ENCODE measurements around the gene EMILIN2.
A peak's percentile ranks its signal among the peaks of the same experiment; 100 is the strongest.

The EMILIN2 gene

DNA sequence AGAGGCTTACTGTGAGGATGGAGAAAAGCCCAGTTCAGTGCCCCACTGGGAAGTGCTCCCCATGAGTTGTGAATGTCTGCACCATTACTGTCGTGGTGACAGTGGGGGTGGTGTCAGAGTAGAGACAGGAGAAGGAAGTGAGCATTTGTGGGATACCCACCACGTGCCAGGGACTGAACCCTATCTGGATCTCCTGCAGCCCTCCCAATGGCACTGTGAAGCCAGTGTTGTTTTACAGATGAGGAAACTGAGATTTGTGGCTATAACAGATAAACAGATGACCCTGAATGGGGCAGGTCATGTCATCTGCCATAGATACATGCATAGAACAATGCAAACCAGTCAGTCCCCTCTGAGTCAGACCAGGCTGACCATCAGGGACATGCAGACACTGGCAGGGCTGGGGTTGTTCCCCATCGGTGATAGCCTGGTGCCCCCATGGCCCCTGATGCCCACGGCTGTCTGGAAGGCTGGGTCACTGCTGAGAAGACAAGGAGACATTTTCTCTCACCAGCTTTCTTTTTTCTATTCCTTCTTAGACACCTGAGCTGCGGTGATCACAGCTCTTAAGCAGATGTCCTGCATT is 60.8 kb downstream of the EMILIN2 start:
- Histone ChIP-seq H3K4me3 (ENCODE audit: low read depth, low read length, poor library complexity, severe bottlenecking) (peak overlapping the region; percentile 61), H3K4me1 (ENCODE audit: insufficient read depth, low read length, severe bottlenecking) (peaks cover 12% of the 10 kb centered on the region), H3F3A (ENCODE audit: insufficient read depth, low read length) (no peaks in the 10 kb centered on the region), H3K27me3 (ENCODE audit: insufficient read depth, low read length) (no peaks in the 10 kb centered on the region), H3K4me2 (ENCODE audit: low read length) (peak overlapping the region; percentile 70), H4K20me1 (ENCODE audit: insufficient read depth, low read length) (no peaks in the 10 kb centered on the region), H3K9ac (ENCODE audit: low read length) (peak overlapping the region; percentile 59; the same call in 1 of the 2 replicates), H3K27ac (ENCODE audit: low read depth, low read length, poor library complexity, severe bottlenecking) (no peak overlapping the region), H3K9me2 (ENCODE audit: low read depth, low read length) (no peaks in the 10 kb centered on the region), H3K36me3 (ENCODE audit: insufficient read depth, low read length) (no peaks in the 10 kb centered on the region), H2AFZ (ENCODE audit: low read length) (no peak overlapping the region), H3K79me2 (ENCODE audit: insufficient read depth, low read length) (no peaks in the 10 kb centered on the region), H3K9me3 (ENCODE audit: low read length) (no peaks in the 10 kb centered on the region)
- TF ChIP-seq CTCF (IDR thresholded peaks at IDR 0.05; ENCODE audit: low read length) = no peak
- TF ChIP-seq EZH2 (IDR thresholded peaks at IDR 0.05; ENCODE audit: borderline replicate concordance, low read length) = no peak

DNA sequence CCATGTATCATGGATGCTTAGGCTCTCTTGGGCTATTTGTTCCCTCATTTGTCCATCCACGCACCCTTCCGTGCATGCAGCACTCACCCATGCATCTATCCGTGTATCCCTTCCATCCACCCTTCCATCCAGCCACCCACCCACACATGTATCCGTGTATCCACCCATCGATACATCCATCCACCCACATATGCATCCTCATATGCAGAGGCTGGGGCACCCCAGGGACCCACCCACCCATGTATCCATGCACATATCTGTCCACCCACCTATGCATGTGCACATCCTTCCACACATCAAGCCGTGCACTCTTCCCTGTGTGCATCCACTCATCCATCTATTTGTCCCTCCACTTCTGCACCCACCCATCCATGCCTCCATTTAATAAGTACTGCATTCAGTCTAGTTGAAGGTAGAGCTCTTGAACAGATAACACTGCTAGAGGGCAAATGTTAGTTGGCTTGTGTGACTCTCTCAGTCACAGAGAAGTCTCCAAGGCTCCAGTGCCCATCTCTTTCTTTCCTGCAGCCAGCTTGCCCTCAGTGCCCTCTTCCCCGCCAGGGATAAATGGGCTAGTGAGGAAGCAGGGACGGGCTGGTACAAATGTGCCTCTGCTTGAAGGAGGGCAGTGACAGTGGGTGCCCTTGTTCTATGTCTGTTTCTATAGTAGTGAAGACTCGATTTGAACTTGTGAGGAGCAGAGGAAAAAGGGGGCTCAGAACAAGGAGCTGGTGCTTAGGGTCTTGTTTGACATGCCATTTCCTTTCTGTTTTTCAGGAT is 61.5 kb downstream of the EMILIN2 start:
- Histone ChIP-seq H3K4me2 (ENCODE audit: low read length) (no peak overlapping the region), H3K79me2 (ENCODE audit: insufficient read depth, low read length) (no peaks in the 10 kb centered on the region)

DNA sequence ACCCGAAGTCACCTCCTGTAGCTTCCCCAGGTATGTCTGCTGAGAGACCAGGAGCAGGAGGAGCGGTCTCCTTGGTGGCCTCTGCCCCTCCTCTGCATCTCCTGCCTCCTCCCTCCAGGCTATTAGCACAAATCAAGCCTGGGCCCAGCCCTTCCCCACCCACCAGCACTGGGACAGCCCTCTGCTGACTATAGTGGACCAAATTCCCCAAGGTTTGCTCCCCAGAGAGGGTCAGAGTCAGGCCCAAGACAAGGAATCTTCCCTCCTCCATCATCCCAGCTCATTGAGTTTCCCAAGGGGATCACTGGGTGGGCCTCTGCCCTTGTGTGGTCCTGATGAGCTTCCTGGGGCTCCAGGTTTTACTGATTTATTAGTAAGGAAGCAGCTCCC is 62.1 kb downstream of the EMILIN2 start:
- no peak overlapping the region for H3K27ac ChIP-seq (ENCODE audit: low read depth, low read length, poor library complexity, severe bottlenecking)
- H3K4me3 ChIP-seq (ENCODE audit: low read depth, low read length, poor library complexity, severe bottlenecking) = no peak overlapping the region
- H3K9me3 ChIP-seq (ENCODE audit: low read length) = no peaks in the 10 kb centered on the region
- no peaks in the 10 kb centered on the region for H3K9me2 ChIP-seq (ENCODE audit: low read depth, low read length)
- no peaks in the 10 kb centered on the region for H3K79me2 ChIP-seq (ENCODE audit: insufficient read depth, low read length)
- peaks cover 12% of the 10 kb centered on the region for H3K4me1 ChIP-seq (ENCODE audit: insufficient read depth, low read length, severe bottlenecking)
- no peaks in the 10 kb centered on the region for H3K36me3 ChIP-seq (ENCODE audit: insufficient read depth, low read length)
- no peaks in the 10 kb centered on the region for H4K20me1 ChIP-seq (ENCODE audit: insufficient read depth, low read length)
- no peaks in the 10 kb centered on the region for H3K27me3 ChIP-seq (ENCODE audit: insufficient read depth, low read length)
- no peak overlapping the region for H2AFZ ChIP-seq (ENCODE audit: low read length)
- no peak for TF ChIP-seq EZH2 (IDR thresholded peaks at IDR 0.05; ENCODE audit: borderline replicate concordance, low read length)
- TF ChIP-seq CTCF (IDR thresholded peaks at IDR 0.05; ENCODE audit: low read length) = no peak
- H3K4me2 ChIP-seq (ENCODE audit: low read length) = no peak overlapping the region
- H3F3A ChIP-seq (ENCODE audit: insufficient read depth, low read length) = no peaks in the 10 kb centered on the region
- no peak overlapping the region for H3K9ac ChIP-seq (ENCODE audit: low read length)

More for the DNA sequence above, 61.5 kb downstream of the EMILIN2 start:
- Histone ChIP-seq H3K36me3 (ENCODE audit: insufficient read depth, low read length) (no peaks in the 10 kb centered on the region), H3K9me3 (ENCODE audit: low read length) (no peaks in the 10 kb centered on the region), H3K27me3 (ENCODE audit: insufficient read depth, low read length) (no peaks in the 10 kb centered on the region), H3K9me2 (ENCODE audit: low read depth, low read length) (no peaks in the 10 kb centered on the region), H4K20me1 (ENCODE audit: insufficient read depth, low read length) (no peaks in the 10 kb centered on the region), H3K4me3 (ENCODE audit: low read depth, low read length, poor library complexity, severe bottlenecking) (no peak overlapping the region), H3K9ac (ENCODE audit: low read length) (no peak overlapping the region), H3K27ac (ENCODE audit: low read depth, low read length, poor library complexity, severe bottlenecking) (no peak overlapping the region), H3K4me1 (ENCODE audit: insufficient read depth, low read length, severe bottlenecking) (peaks cover 12% of the 10 kb centered on the region), H2AFZ (ENCODE audit: low read length) (no peak overlapping the region), H3F3A (ENCODE audit: insufficient read depth, low read length) (no peaks in the 10 kb centered on the region)
- TF ChIP-seq CTCF (IDR thresholded peaks at IDR 0.05; ENCODE audit: low read length) = no peak
- no peak for TF ChIP-seq EZH2 (IDR thresholded peaks at IDR 0.05; ENCODE audit: borderline replicate concordance, low read length)

All from OCI-LY1 (cell line).